GM18858 (cell line): Measurements from ENCODE around the gene CCDC74B.
"Not testable (repeated sequence)": the region's sequence is repeated elsewhere in the genome, so short reads cannot be mapped to it uniquely, and the experiment has no call there.

ENCODE experiments used
- ATAC-seq: cut with Tn5 transposase; IDR thresholded peaks from one replicate; pipeline ENCODE4 v1.9.1; 2021; ENCODE audit not compliant: unreplicated experiment

CCDC74B gene

DNA sequence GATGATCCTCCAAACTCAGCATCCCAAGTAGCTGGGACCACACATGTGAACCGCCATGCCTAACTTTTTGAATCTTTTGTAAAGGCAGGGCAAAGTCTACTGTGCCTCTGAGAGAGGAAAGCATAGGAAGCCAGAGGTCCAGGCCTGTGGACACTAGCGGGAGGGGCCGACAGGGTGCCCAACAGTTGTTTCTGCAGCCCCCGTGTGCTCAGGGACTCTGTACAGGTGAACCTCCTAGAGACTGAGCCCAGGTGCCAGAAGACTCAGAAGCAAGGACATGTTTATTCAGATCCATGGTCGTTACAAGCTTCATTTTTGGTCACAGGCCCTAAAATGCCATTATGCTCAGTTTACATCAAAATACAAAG lies 6.2 kb upstream of the CCDC74B start:
- not testable (repeated sequence) for ATAC-seq

DNA sequence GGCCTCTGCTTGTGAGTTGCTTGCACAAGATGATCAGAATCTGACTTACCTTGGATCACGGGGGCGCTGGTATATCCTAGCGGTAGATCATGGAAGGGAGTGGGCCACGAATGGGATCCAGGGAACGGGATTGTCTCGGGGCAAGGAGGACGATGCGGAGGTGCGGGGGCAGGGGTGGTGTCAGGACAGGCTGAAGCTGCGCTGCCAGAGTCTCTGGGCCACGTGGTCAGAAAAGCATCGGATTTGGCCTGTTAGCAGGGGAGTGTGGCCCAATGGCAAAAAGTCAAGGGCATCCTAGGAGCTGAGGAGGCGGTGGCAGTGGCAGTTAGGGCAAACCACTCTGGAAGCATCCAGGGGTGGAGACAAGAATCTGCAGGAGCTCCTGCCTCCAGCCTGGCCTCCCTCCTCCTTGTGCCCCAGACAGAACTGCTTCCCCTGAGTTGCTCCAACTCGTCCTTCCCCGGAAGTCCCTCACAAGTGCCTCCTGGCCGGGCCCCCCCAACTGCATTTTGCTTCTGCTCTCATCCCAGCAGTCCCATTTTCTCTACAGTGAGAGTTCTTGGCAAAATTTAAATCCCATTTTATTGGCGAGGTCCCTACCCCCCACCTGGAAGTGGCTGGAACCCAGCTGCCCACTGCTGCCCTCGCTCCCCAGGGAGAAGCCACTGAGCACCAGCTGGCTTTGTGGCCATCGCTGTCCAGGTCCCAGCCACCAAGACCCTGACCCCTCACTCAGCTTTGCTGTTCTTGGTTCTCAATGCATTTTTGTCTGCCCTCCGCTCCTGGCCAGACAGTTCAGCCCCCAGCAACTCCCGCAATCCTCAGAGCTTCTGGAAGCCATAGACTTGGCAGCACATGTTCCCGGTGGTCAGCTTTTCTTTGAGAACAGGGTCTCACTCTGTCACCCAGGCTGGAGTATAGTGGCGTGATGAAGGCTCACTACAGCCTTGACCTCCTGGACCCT lies 5.6 kb upstream of the CCDC74B start:
- no peak for ATAC-seq

DNA sequence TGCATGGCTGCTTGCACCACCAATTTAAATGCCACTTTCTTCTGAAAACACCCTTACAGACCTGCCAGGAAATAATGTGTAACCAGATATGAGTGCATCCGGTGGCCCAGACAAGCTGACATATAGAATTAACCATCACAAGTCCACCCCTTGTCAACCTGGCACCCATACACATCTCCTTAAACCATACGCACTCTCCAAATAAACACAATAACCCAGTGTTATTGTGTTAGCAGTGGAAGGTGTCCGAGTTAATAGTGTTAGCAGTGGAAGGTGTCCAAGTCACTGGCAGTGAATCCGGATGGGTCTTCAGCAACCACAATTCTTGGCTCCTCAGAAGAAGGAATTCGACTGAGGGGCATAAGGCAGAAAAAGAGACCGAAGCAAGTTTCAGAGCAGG lies 3.6 kb upstream of the CCDC74B start:
- not testable (repeated sequence) for ATAC-seq

DNA sequence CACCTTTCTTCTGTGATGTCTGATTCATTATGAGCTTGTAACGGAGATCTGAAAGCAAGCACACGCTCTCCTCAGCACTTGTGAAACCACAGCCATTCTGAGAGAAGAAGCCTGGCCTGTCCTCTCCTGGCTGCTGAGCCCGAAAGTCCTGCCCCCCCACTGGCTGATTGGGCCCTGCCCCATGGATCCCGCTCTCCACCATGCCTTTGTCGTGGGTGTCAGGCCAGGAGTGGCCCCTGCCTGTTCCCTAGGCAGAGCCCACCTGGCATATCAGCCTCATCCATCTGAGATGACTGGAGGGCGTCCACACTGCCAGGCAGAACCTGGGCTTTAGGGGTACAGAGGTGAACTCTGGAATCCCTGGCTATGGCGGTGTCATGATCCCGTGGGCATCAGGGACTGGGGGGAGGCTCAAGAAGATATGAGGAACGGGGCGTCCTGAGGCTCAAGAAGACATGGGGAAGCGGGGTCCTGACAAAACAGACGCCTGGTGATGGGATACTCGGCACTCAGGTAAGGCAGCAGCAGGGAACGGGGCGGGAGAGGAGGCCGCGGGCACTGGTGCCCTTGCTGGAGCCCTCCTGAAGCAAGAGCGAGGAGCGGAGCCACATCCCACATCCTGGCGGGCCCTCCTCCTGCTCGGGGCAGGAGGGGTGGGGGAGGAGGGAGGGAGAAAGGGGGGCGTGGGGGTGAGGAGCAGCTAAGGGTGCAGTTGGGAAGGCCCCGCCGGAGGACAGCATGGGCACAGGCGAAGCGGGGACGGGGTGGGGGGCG lies 1.5 kb downstream of the CCDC74B start:
- peak; percentile 37 for ATAC-seq

DNA sequence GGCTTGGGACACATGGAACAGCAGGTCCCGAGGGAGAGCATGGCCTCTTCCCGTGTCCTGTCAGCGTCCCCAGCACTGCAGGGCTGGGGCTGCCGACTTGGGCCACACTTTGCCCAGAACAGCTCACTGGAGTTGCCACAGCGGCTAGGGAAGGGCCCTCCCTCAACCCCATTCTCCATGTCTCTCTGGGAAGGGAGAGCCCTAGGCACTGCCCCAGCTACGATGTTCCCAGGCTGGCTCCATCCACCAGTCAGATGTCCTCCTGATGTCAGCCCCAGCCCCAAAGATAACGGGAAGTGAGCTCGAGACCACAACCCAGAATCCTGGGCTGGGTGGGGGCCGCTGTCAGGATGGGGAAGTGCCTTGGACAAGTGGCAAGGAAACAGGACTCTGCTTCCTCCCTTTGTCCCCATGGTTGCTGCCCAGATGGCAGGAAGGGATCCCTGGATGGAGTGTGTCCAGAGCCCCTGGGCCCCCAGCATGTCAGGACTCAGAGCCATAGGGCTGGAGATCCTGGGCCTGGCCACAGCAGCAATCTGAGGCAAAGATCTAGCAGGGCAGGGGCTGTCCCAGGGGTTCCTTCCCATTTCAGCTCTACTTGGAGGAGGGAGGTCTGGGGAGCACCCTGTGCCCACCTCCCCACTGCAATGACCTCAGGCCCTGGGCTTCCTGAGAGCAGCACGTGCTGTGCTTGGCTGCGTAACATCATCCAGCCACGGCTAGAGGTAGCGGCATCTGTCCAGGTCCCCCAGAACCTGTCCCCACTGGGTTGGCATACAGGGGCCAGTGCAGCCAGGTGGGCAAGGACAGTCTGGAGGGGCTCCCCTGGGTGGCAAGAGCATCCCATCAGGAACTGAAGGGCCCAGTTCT lies 2.3 kb downstream of the CCDC74B start:
- ATAC-seq, result not testable (repeated sequence)

GRCh38 chr2:130141645-130142370 lies 3.1 kb downstream of the CCDC74B start:
- ATAC-seq, result not testable (repeated sequence)

GRCh38 chr2:130141002-130141401 lies 3.9 kb downstream of the CCDC74B start:
- ATAC-seq, result not testable (repeated sequence)

GRCh38 chr2:130140516-130140915 lies 4.4 kb downstream of the CCDC74B start:
- not testable (repeated sequence) for ATAC-seq

DNA sequence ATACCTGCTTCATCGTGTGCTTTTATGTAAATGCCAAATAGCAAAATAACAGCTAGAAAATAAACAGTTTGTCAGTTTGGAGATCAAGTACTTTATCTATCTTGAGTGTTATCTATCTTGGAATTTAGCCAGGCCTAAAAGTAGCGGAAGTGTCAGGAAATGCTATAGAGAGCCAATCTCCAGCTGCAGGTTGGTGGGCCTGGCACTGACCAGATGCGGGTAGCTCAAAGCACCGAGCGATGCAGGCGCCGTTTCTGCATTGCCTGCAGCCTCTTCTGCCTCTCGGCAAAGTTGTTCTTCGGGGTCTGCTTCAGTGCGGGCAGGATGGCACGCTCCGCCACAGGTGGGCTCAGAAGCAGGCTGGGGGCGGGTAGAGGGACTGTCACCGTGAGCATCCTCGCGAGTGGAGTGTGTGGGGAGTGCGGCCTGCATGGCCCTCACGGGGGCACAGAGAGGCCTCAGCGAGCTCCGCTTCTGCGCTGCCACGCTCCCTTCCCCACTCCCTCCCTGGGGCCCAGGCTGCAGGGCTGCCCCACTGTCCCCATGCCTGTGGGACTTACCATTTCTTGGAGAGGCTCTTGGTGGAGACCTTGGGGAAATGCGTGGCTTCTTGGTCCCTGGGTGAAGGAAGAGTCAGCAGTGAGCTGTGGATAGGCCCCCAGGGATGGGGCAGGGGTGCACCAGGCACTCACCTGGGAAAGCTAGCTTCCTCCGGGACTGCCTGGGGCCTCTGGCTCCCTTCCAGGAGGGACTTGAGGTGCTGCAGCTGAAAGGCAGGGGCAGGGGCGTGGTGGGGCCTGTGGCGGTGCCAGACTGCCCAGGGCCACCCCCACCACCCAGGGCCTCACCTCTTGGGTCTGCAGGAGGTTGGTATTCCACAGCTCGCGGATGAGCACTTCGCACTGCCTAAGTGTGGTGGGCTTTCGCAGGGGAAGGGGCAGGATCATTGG lies 5.3 kb downstream of the CCDC74B start:
- ATAC-seq, result not testable (repeated sequence)

DNA sequence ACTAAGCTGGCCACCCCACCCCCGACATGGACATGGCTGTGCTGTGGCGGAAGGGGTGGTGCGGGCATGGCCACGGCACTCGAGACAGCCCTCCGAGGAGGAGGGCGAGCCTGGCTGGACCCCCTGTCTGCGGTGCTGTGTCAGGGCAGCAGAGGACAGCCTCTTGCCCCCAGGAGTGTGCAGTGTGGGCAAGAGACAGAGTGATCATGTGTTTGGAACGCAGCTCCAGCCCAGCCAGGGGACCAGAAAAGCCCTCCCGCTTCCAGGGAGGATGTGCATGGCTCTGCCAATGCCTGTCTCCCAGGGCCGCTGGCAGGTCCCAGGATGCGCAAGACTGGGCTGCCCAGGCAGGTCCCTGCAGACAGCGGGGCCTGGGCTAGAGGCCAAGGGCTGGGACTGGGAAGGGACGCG lies 6.1 kb downstream of the CCDC74B start:
- ATAC-seq, result not testable (repeated sequence)

DNA sequence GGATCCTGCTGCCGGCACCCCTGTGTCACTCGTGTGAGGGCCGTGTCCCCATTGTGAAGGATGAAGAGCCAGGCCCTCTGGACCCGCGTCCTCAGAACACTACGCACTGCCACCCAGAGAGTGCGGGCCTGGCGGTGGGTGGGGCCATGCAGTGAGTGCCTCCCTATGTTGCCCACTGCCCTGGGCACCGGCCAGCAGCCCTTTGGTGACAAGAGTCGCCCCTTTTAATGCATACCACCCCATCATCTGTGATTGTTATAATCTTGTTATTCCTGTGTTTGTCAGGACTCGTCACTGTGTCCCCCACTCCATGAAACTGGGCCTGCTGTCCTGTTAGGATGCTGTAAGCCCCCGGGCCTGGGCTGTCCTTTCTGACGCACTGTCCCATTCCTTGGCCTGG lies 6.6 kb downstream of the CCDC74B start:
- ATAC-seq, result not testable (repeated sequence)

GRCh38 chr2:130137118-130137517 lies 7.8 kb downstream of the CCDC74B start:
- not testable (repeated sequence) for ATAC-seq

- ATAC-seq, result not testable (repeated sequence)
Observed at GRCh38 chr2:130136546-130136945, 8.4 kb downstream of the CCDC74B start.

GRCh38 chr2:130135692-130136541 lies 9.0 kb downstream of the CCDC74B start:
- no peak for ATAC-seq

GRCh38 chr2:130129120-130129829 lies 15.6 kb downstream of the CCDC74B start, which contains the start of gene POTEF:
POTEF (minus strand) TSS chr2:130129222; CDS start chr2:130120515, 8,707 bp downstream.
- not testable (repeated sequence) for ATAC-seq

DNA sequence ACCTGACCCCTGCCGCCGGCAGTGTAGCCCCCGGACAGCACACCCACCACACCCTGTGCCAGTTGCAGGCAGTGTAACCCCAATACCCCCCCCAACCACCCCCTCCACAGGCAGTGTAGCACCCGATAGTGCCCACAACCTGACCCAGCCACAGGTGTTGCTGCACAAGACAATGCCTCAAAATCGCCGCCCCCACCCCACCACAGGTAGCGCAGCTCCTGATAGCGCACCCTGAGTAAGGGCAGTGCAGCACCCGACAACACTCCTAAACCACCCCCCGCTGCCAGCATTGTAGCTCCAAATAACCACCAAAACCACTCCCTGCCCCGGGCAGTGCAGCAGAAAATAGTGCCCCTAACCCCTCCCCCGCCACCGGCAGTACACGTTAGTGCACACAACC lies 16.4 kb downstream of the CCDC74B start:
- not testable (repeated sequence) for ATAC-seq

DNA sequence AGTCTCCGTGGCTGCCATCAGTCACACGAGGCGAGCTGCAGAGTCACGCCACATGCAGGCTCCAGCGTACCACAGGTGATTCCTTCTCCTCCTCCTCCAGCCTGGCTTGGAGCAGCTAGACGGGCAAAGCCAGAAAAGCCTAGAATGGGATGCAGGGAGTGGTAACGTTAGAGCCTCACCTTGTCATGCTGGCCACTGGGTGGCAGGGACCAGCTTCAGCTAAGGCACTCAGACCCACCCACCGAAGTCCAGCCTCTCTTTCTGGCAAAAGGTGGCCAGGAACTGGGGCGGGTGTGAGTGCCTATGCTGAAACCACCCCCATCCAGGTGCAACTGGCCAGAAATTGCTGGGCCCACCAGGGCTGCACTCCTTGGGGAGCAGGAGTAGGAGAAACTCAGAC lies 17.2 kb downstream of the CCDC74B start:
- ATAC-seq, result not testable (repeated sequence)
